Heart right ventricle (tissue), 16 donors: ENCODE measurements around the gene GNG13. TPM values are rescaled to one million over a fixed set of nuclear protein-coding genes. Genes with fewer than 3 reads are reported as not detected.
"Not testable (repeated sequence)": the region's sequence is repeated elsewhere in the genome, so short reads cannot be mapped to it uniquely, and the experiment has no call there.

Source experiments
- ATAC-seq, 8 donors: fragments of 200-7000 bp; cut with Tn5 transposase; one replicate each; pipeline ENCODE4 v1.9.1; 2020; ENCODE audit warnings: mild to moderate bottlenecking in 8 of 8, moderate library complexity in 8 of 8, moderate number of reproducible peaks in 1 of 8
- DNase-seq, 2 donors: peaks; one replicate each; pipeline ENCODE4 v3.0.0-alpha.2; 2020
- H3K27ac ChIP-seq, 10 donors: fragments of 200-600 bp; sonication (generic) in 2 of 10; one replicate each; pipeline versions ENCODE4 v1.5.0 to v1.8.0; 2020 to 2022; ENCODE audit warnings: mild to moderate bottlenecking in 3 of 10
- H3K27me3 ChIP-seq, 7 donors: fragments of 200-600 bp; one replicate each; pipeline ENCODE4 v1.8.0; 2021 to 2022; ENCODE audit warnings: mild to moderate bottlenecking in 2 of 7
- H3K36me3 ChIP-seq, 9 donors: fragments of 200-600 bp; sonication (generic) in 1 of 9; one replicate each; pipeline versions ENCODE4 v1.5.0 to v1.8.0; 2020 to 2022; ENCODE audit warnings: mild to moderate bottlenecking in 2 of 9
- H3K4me1 ChIP-seq, 9 donors: fragments of 200-600 bp; sonication (generic) in 1 of 9; one replicate each; pipeline versions ENCODE4 v1.5.0 to v1.8.0; 2020 to 2022; ENCODE audit warnings: mild to moderate bottlenecking in 4 of 9
- H3K4me3 ChIP-seq, 10 donors: fragments of 200-600 bp; sonication (generic) in 2 of 10; one replicate each; pipeline versions ENCODE4 v1.5.0 to v1.8.0; 2020 to 2022; ENCODE audit warnings: mild to moderate bottlenecking in 7 of 10, moderate library complexity in 2 of 10
- H3K9me3 ChIP-seq, 11 donors: fragments of 200-600 bp in 10 of 11; sonication (generic) in 2 of 11; one replicate each; pipeline versions ENCODE4 v1.5.0 to v1.8.0; 2013 to 2022; ENCODE audit warnings: mild to moderate bottlenecking in 2 of 11, control low read depth in 1 of 11, moderate library complexity in 1 of 11
- CTCF ChIP-seq, 9 donors: fragments of 200-600 bp; sonication (generic) in 2 of 9; IDR thresholded peaks; one replicate each; pipeline versions ENCODE4 v1.5.0 to v1.8.0; 2021 to 2022; ENCODE audit warnings: antibody characterized with exemption in 9 of 9, mild to moderate bottlenecking in 5 of 9, moderate library complexity in 1 of 9
- WGBS, 2 donors: extraction: QIAGEN DNeasy Blood & Tissue Kit; methylation state at CpG; one replicate each; pipeline ENCODE4 v1.1.7; 2013; ENCODE audit warnings: inconsistent platforms in 1 of 2; 5-methylcytosine and 5-hydroxymethylcytosine counted together
- intact Hi-C, 10 donors: fragments of 100-400 bp; cut with DNase I; formaldehyde crosslinking; loops; one replicate each; pipeline versions ENCODE4 v1.11.1 to v1.14.2; 2022
- polyA plus RNA-seq, 2 donors: library from polyadenylated mRNA; stranded (reverse); fragments of 200-250 nt; gene quantifications; one replicate each; pipeline ENCODE4 v1.2.3, GENCODE V29; 2013
- total RNA-seq, 10 donors: library from RNA; stranded (reverse); fragmentation: NEBNext Ultra II Directional in 3 of 10; extraction: Animal tissue kit (Norgen Biotek cat#: 25700) in 3 of 10; gene quantifications; one replicate each; pipeline versions ENCODE4 v1.2.1 to v1.2.4, GENCODE V29; 2021 to 2023
- donor health status: Arrhythmogenic right ventricular cardiomyopathy.
- donor health status: ischemic (EF 13 %, LVEDD 7.1; RV severe dilation, severe dysfunction).
- donor health status: healthy with polysubstance abuse.
- donor health status: DM: no; HTN: yes; CAD: no.
- donor health status: DM: no; HTN: no; CAD: no.
- donor health status: ischemic (EF 25% LVEDD 6.9; RV normal size, moderate dysfunction).
- donor health status: ischemic (EF 25% LVEDD 5.7; RV mildly dilated, moderate dysfunction).
- donor health status: healthy.
- donor health status: DM: yes; HTN: yes; CAD: no.
- donor health status: Ischemic cardiomyopathy.
- donor health status: ischemic (EF 35%, LVEDD 5.7; RV mildly dilated, moderate dysfunction).
- donor health status: nonischemic (EF 11% LVEDD 7.7; RV severe dilation, severe dysfunction).
- donor health status: DM: yes; HTN: yes; CAD: no.
- donor health status: PGD.
- donor health status: ischemic (EF 29% LVEDD 5.4; RV normal size, mild dysfunction).
- donor health status: nonischemic (EF 23%, LVEDD 6.1; RV moderate dilation, normal function).

The GNG13 gene
- total and polyA plus RNA-seq, 12 donors = not detected

- no peaks in the 10 kb centered on the region for H3K4me1 ChIP-seq
- no peak overlapping the region for H3K27ac ChIP-seq
- 56 to 67% methylated on average over 13 of the region's 13 CpGs for WGBS, 2 donors
- no peak for TF ChIP-seq CTCF (IDR thresholded peaks at IDR 0.05)
- no peaks in the 10 kb centered on the region for H3K9me3 ChIP-seq
- no peak for DNase-seq
- no peaks in the 10 kb centered on the region for H3K36me3 ChIP-seq
- no peak for ATAC-seq
- H3K27me3 ChIP-seq = peaks cover 4 to 85% (median 62%) of the 10 kb centered on the region in 7 donors
- no peak overlapping the region for H3K4me3 ChIP-seq
- intact Hi-C loops = no loop called here
Observed at GRCh38 chr16:821751-822150, 21.2 kb upstream of the GNG13 start.

- no peak for DNase-seq
- TF ChIP-seq CTCF (IDR thresholded peaks at IDR 0.05) = no peak
- H3K27me3 ChIP-seq = peaks cover 4 to 95% (median 72%) of the 10 kb centered on the region in 7 donors
Observed at GRCh38 chr16:820748-821147, 20.2 kb upstream of the GNG13 start.

GRCh38 chr16:820044-820408 lies 19.5 kb upstream of the GNG13 start:
- ATAC-seq, H3K9me3 ChIP-seq, H3K36me3 ChIP-seq, H3K27ac ChIP-seq, H3K4me3 ChIP-seq, intact Hi-C loops, DNase-seq, H3K4me1 ChIP-seq: not testable (repeated sequence)
- peaks cover 2 to 97% (median 76%) of the 10 kb centered on the region in 7 donors for H3K27me3 ChIP-seq
- 63 to 64% methylated on average over 10 of the region's 10 CpGs for WGBS, 2 donors

More at GRCh38 chr16:820748-821147, 20.2 kb upstream of the GNG13 start:
- ATAC-seq = no peak
- no peaks in the 10 kb centered on the region for H3K4me1 ChIP-seq
- H3K27ac ChIP-seq = no peak overlapping the region
- H3K36me3 ChIP-seq = no peaks in the 10 kb centered on the region
- intact Hi-C loops = no loop called here
- H3K9me3 ChIP-seq = no peaks in the 10 kb centered on the region
- 81 to 87% methylated on average over 12 of the region's 12 CpGs for WGBS, 2 donors
- no peak overlapping the region for H3K4me3 ChIP-seq

GRCh38 chr16:819336-820043 lies 19.0 kb upstream of the GNG13 start:
- intact Hi-C loops = loop anchor here in 1 of 10 donors (10.0 kb wide), 1 partner anchor 375 kb away; no protein-coding TSS in a partner anchor
- no peak for DNase-seq
- Histone ChIP-seq H3K36me3 (no peaks in the 10 kb centered on the region), H3K4me3 (no peak overlapping the region), H3K4me1 (no peaks in the 10 kb centered on the region), H3K27me3 (peaks cover 0 to 97% (median 76%) of the 10 kb centered on the region in 7 donors), H3K27ac (no peak overlapping the region), H3K9me3 (no peaks in the 10 kb centered on the region)
- no peak for TF ChIP-seq CTCF (IDR thresholded peaks at IDR 0.05)
- 55 to 58% methylated on average over 23 of the region's 23 CpGs for WGBS, 2 donors
- ATAC-seq = no peak

- Histone ChIP-seq H3K27me3 (peaks cover 3 to 97% (median 81%) of the 10 kb centered on the region in 7 donors), H3K27ac (no peak overlapping the region), H3K36me3 (no peaks in the 10 kb centered on the region), H3K4me1 (peaks cover 0 to 6% (median 0%) of the 10 kb centered on the region in 9 donors), H3K9me3 (no peaks in the 10 kb centered on the region), H3K4me3 (no peak overlapping the region)
- TF ChIP-seq CTCF (IDR thresholded peaks at IDR 0.05) = no peak
- DNase-seq (no peak), ATAC-seq (no peak)
- intact Hi-C loops = loop anchor here in 1 of 10 donors (10.0 kb wide), 1 partner anchor 376 kb away; no protein-coding TSS in a partner anchor
- WGBS, 2 donors = 77 to 84% methylated on average over 2 of the region's 2 CpGs
Observed at GRCh38 chr16:818592-818991, 18.1 kb upstream of the GNG13 start.
